HepG2 (cell line): ENCODE results near the gene IFT43. TPM values are rescaled to one million over a fixed set of nuclear protein-coding genes. Genes with fewer than 3 reads are reported as not detected.
A peak's percentile ranks its signal among the peaks of the same experiment; 100 is the strongest.

Source experiments
- ATAC-seq: fragments of 200-7000 bp; cut with Tn5 transposase; 3 replicates; pipeline ENCODE4 v1.9.1; 2020; ENCODE audit warnings: mild to moderate bottlenecking, moderate library complexity
- BruUV-seq: library from RNA; stranded (reverse); fragments of 400-500 nt; replicated peaks from 2 replicates; lab custom pipeline; 2021; lab: Mats Ljungman, UMichigan
- CTCF ChIA-PET: fragments of 300-600 bp; formaldehyde crosslinking; extraction: SDS; loops from one replicate; lab custom pipeline; 2021; ENCODE audit warnings: low total read pairs, inconsistent platforms, low intra/inter-chr PET ratio; lab: Yijun Ruan, JAX
- POLR2A ChIA-PET: fragments of 350-600 bp; sonication (Branson Sonifier 250); formaldehyde crosslinking; loops from one replicate; lab custom pipeline; 2020; ENCODE audit warnings: antibody characterized with exemption, inconsistent platforms; lab: Yijun Ruan, JAX
- DNase-seq: peaks from one replicate; pipeline ENCODE4 v3.0.0-alpha.2; 2015; ENCODE audit warnings: low spot score
- FAIRE-seq: peaks from 3 replicates; lab custom pipeline; 2011; peaks lifted over from hg19 to GRCh38; lab: Jason Lieb, UNC
- H2AFZ ChIP-seq: one replicate; pipeline ENCODE4 v1.6.1; 2011; ENCODE audit warnings: low read length, inconsistent platforms
- H3K27ac ChIP-seq: fragments of 300-600 bp; 3 replicates; pipeline ENCODE4 v1.8.0; 2011; ENCODE audit warnings: mixed run types, mild to moderate bottlenecking, mixed read lengths, low read length, inconsistent platforms; ENCODE audit not compliant: insufficient read depth; ENCODE audit errors: extremely low read length
- H3K27me3 ChIP-seq, 2 experiments: fragments of 200-600 bp in 1 of 2; 2 replicates in 1 of 2; 3 replicates in 1 of 2; pipeline versions ENCODE4 v1.6.0 to v1.8.0; 2011; ENCODE audit warnings: low read length in 2 of 2, mild to moderate bottlenecking in 2 of 2, moderate library complexity in 2 of 2, inconsistent platforms in 1 of 2; ENCODE audit not compliant: insufficient read depth in 2 of 2, control insufficient read depth in 1 of 2
- H3K36me3 ChIP-seq, 2 experiments: fragments of 200-600 bp in 1 of 2; replicated peaks in 1 of 2; 2 replicates in 1 of 2; 3 replicates in 1 of 2; pipeline versions ENCODE4 v1.5.1 to v1.8.0; 2011; ENCODE audit warnings: low read length in 2 of 2, inconsistent platforms in 1 of 2; ENCODE audit not compliant: insufficient read depth in 2 of 2, control insufficient read depth in 1 of 2
- H3K4me1 ChIP-seq: 2 replicates; pipeline ENCODE4 v1.5.1; 2012; ENCODE audit warnings: low read length, inconsistent platforms; ENCODE audit not compliant: insufficient read depth
- H3K4me2 ChIP-seq: 2 replicates; pipeline ENCODE4 v1.6.0; 2011; ENCODE audit warnings: low read depth, low read length, inconsistent platforms
- H3K4me3 ChIP-seq, 3 experiments: fragments of 200-600 bp in 1 of 3; sonication (generic), shearing (Covaris generic) in 1 of 3; replicated peaks in 1 of 3; 2 replicates each; pipeline ENCODE4 v1.5.1; 2011 to 2016; ENCODE audit warnings: low read length in 3 of 3, inconsistent platforms in 2 of 3, low read depth in 2 of 3, mild to moderate bottlenecking in 2 of 3, control low read depth in 1 of 3, mixed read lengths in 1 of 3; ENCODE audit not compliant: insufficient read depth in 1 of 3
- H3K79me2 ChIP-seq: one replicate; pipeline ENCODE4 v1.6.1; 2011; ENCODE audit warnings: low read length, inconsistent platforms; ENCODE audit not compliant: insufficient read depth
- H3K9ac ChIP-seq: 2 replicates; pipeline ENCODE4 v1.6.0; 2011; ENCODE audit warnings: mild to moderate bottlenecking, low read depth, low read length, inconsistent platforms; ENCODE audit not compliant: insufficient read depth
- H3K9me3 ChIP-seq: 2 replicates; pipeline ENCODE4 v1.5.1; 2012; ENCODE audit warnings: mild to moderate bottlenecking, low read length
- H4K20me1 ChIP-seq: 2 replicates; pipeline ENCODE4 v1.6.0; 2011; ENCODE audit warnings: inconsistent platforms, mild to moderate bottlenecking, low read length, moderate library complexity; ENCODE audit not compliant: insufficient read depth
- NR2C2 ChIP-seq: sonication (generic); formaldehyde crosslinking; IDR thresholded peaks from 2 replicates; pipeline ENCODE4 v1.4.0; 2020; ENCODE audit warnings: missing genetic modification reagents, mild to moderate bottlenecking, moderate library complexity, borderline replicate concordance
- SMC3 ChIP-seq: IDR thresholded peaks from 2 replicates; pipeline ENCODE4 v1.6.1; 2011; ENCODE audit warnings: low read length, improper control_type of control experiment
- STAG1 ChIP-seq: sonication (generic); formaldehyde crosslinking; IDR thresholded peaks from 2 replicates; pipeline ENCODE4 v1.4.0; 2020; ENCODE audit warnings: missing genetic modification reagents
- XRCC5 ChIP-seq: fragments of 200-400 bp; formaldehyde crosslinking; optimal IDR thresholded peaks from 2 replicates; pipeline ENCODE3; 2017; ENCODE audit warnings: mild to moderate bottlenecking, low read length
- ZNF619 ChIP-seq: sonication (generic); formaldehyde crosslinking; IDR thresholded peaks from 2 replicates; pipeline ENCODE4 v1.4.0; 2020; ENCODE audit warnings: mild to moderate bottlenecking, missing genetic modification reagents
- WGBS: methylation state at CpG from one replicate; pipeline ENCODE4 v1.1.6; 2017; ENCODE audit warnings: low lambda C conversion rate; 5-methylcytosine and 5-hydroxymethylcytosine counted together
- in situ Hi-C: cut with HindIII; loops from 2 replicates; pipeline ENCODE4 v1.10.0; 2017; ENCODE audit warnings: low pct_unique_long_range_greater_than_20kb; ENCODE audit not compliant: extremely low pct_ligation_motif_present
- intact Hi-C: fragments of 100-400 bp; cut with micrococcal nuclease; formaldehyde crosslinking; loops from one replicate; pipeline ENCODE4 v1.10.0; 2022; ENCODE audit not compliant: unreplicated experiment
- polyA plus RNA-seq, 8 experiments: library from polyadenylated mRNA; depleted of rRNA in 3 of 8; stranded (reverse) in 7 of 8; unstranded in 1 of 8; fragments of >200 nt; fragmentation: Illumina TruSeq in 4 of 8; extraction: Trizol in 4 of 8; gene quantifications; 2 replicates each; pipeline versions ENCODE4 v1.2.1 to v1.2.3, GENCODE V29; 2011 to 2016; ENCODE audit warnings: low read depth in 4 of 8, missing spikeins in 1 of 8, mixed read lengths in 1 of 8; ENCODE audit not compliant: insufficient read depth in 1 of 8
- total RNA-seq, 5 experiments: library from RNA; depleted of rRNA; stranded (reverse); fragments of >200 nt; fragmentation: Illumina TruSeq; extraction: Trizol; gene quantifications; 2 replicates each; pipeline ENCODE4 v1.2.3, GENCODE V29; 2016; ENCODE audit warnings: low read depth in 1 of 5
- TF ChIP-seq, protein P1 (sequence below): sonication (generic); formaldehyde crosslinking; IDR thresholded peaks from 2 replicates; pipeline ENCODE4 v1.5.0; 2020; ENCODE audit warnings: mild to moderate bottlenecking, missing genetic modification reagents, moderate library complexity

IFT43 gene
- total and polyA plus RNA-seq, 2 of the 13 experiments (the other 11 are each of a cell fraction or from before 2014, with no cell fraction given): 0.15 to 0.55 TPM

DNA sequence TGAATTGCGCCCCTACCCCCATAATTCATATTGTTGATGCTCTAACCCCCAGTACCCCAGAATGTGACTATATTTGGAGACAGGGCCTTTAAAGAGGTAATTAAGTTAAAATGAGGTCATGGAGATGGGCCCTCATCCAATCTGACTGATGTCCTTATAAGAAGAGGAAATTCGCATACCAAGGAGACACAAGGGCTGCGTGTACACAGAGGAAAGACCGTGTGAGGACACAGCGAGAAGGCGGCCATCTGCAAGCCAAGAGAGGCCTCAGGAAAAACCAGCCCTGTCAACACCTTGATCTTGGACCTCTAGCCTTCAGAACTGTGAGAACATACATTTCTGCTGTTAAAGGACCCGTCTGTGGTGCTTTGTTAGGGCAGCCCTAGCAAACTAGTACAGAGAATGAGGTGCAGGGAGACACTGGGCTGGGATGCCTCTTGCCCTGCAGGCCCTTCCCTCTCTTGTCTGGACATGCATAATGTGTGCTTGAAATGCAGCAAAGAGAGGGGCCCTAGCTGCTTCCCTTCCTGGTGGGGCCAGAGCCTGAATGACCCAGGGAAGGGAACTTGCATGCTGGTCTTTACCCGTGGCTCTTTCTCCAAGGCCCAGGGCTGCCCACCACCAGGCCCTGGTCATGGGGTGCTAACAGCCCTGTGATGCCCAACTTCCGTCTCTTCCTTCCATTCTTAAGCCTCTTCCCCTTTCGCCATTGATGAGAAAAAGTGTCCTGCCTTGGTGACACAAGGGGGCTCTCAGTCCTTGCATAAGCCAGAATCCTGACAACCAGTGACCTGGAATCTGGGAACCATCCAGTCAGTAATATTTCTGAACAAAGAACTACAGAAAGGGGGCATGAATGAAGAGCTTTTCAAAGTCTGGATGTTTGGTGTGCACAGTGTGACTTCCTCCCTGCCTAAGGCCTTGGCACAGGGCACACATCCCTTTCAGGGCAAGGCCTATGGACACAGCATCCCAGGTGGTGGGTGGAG is 116.1 kb downstream of the IFT43 start:
- Histone ChIP-seq H3K36me3 (no peaks in the 10 kb centered on the region), H3K9me3 (no peaks in the 10 kb centered on the region), H3K27me3 (peaks cover 2 to 27% of the 10 kb centered on the region in 2 experiments; a peak in 4 of 5 replicates), H3K4me2 (no peak overlapping the region)
- POLR2A ChIA-PET: no interaction called here
- in situ Hi-C loops: no loop called here
- peak; percentile 8 for DNase-seq
- intact Hi-C loops: loop anchor here (10.0 kb wide), 1 partner anchor 253 kb away; no protein-coding TSS in a partner anchor
- TF ChIP-seq SMC3 (peak; percentile 44; the same call in 1 of the 2 replicates), NR2C2 (CRISPR knock-in tag) (no peak), XRCC5 (no peak), STAG1 (CRISPR knock-in tag) (peak; percentile 73), ZNF619 (CRISPR knock-in tag) (no peak)
- TF ChIP-seq, protein P1, sequence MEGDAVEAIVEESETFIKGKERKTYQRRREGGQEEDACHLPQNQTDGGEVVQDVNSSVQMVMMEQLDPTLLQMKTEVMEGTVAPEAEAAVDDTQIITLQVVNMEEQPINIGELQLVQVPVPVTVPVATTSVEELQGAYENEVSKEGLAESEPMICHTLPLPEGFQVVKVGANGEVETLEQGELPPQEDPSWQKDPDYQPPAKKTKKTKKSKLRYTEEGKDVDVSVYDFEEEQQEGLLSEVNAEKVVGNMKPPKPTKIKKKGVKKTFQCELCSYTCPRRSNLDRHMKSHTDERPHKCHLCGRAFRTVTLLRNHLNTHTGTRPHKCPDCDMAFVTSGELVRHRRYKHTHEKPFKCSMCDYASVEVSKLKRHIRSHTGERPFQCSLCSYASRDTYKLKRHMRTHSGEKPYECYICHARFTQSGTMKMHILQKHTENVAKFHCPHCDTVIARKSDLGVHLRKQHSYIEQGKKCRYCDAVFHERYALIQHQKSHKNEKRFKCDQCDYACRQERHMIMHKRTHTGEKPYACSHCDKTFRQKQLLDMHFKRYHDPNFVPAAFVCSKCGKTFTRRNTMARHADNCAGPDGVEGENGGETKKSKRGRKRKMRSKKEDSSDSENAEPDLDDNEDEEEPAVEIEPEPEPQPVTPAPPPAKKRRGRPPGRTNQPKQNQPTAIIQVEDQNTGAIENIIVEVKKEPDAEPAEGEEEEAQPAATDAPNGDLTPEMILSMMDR: peak; percentile 63
- TF ChIP-seq, all 625 proteins: peak for 3
- ATAC-seq: peak; percentile 46
- Histone ChIP-seq H3K79me2 (no peaks in the 10 kb centered on the region), H3K27ac (no peak overlapping the region), H3K4me3 (no peak overlapping the region), H4K20me1 (no peaks in the 10 kb centered on the region), H2AFZ (no peak overlapping the region), H3K4me1 (no peaks in the 10 kb centered on the region), H3K9ac (no peak overlapping the region)
- CTCF ChIA-PET: no interaction called here
- FAIRE-seq: no peak
- no TSS peak for BruUV-seq
- 31% methylated on average over 10 of the region's 10 CpGs for WGBS
